Right renal cortex interstitium (tissue), 3 donors: ENCODE data around the gene MFN1. TPM values are rescaled to one million over a fixed set of nuclear protein-coding genes. Genes with fewer than 3 reads are reported as not detected.

Source experiments
- DNase-seq, 3 donors: peaks; one replicate each; pipeline ENCODE4 v3.0.0-alpha.2; 2013; ENCODE audit warnings: low read depth in 3 of 3, low spot score in 2 of 3
- polyA plus RNA-seq, 3 donors: library from polyadenylated mRNA; unstranded; fragments of 120-200 nt; gene quantifications; one replicate each; pipeline ENCODE4 v1.2.1, GENCODE V29; 2013; ENCODE audit not compliant: insufficient read length in 3 of 3

MFN1 gene
- polyA plus RNA-seq, 3 donors, result 63.1 to 78.1 (median 77.3) TPM

GRCh38 chr3:179428876-179429548, 81.5 kb downstream of the MFN1 start:
- DNase-seq, result no peak

DNA sequence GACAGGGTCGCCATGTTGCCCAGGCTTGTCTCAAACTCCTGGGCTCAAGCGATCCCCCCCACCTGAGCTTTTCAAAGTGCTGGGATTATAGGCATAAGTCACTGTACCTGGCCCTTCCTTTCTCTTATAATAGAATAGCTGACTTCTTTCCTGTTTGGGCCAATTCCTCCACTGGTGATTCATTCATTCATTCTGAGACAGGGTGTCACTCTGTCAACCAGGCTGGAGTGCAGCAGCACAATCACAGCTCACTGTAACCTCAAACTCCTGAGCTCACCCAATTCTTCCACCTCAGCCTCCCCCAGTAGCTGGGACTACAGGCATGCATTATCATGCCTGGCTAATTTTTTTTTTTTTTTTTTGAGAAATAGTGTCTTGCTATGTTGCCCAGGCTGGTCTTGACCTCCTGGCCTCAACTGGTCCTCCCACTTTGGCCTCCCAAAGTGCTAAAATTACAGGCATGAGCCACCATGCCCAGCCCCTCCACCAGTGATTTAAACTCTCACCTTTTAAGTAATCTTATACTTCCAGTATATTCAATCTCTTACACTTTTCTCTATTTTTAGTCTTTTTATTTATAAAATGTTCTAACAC, 82.9 kb downstream of the MFN1 start:
- no peak for DNase-seq

DNA sequence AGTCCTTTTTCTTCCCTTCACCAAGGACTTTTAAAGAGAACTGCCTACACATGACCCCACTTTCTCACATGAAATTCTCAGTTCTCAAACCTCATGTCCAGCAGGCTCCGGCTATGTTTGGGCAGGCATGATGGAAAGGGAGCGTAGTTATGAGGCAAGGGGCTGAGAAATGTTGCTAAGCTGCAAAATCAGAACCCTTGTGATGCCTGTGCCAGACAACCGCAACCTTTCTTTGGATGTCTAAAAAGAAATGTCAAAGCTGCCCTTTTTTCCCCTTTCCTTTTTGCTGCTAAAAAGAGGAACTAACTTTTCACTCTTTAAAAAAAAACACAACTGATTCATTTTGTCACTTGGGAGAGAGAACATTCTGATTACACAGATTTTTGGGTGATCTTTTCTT, 84.5 kb downstream of the MFN1 start:
- no peak for DNase-seq

- no peak for DNase-seq
These were observed 84.9 kb downstream of the MFN1 start for GRCh38 chr3:179432451-179432850.

GRCh38 chr3:179436517-179436916, 89.0 kb downstream of the MFN1 start:
- no peak for DNase-seq

DNA sequence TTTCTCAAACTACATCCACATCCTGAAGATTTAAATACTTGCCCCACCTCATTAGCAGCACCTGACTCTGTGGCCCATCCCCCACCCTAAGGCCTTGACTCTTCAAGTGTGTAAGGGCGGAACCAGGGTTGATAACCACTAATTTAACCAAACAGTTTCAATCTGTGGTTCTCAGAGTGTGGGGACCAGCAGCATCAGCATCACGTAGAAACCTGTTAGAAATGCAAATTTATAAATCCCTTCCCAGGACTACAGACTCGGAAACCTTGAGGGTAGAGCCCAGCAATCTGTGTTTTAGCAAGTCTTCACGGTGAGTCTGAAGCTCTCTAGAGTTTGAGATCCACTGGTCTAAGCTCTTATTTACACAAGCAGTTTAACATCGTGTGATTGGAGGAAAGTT, 91.3 kb downstream of the MFN1 start:
- no peak for DNase-seq

Other genes with a start within 250 kb of the MFN1 start
- gene PIK3CA, start 199.4 kb upstream of the MFN1 start, polyA plus RNA-seq, result 10 to 100 TPM; 27.5 to 30.2 (median 28.6) TPM
- 1 to 10 TPM; 5.9 to 6.5 (median 6.5) TPM for gene KCNMB3, start 96.6 kb upstream of the MFN1 start, polyA plus RNA-seq
- 10 to 100 TPM; 54.9 to 61.2 (median 60.1) TPM for gene ZNF639, start 24.7 kb upstream of the MFN1 start, polyA plus RNA-seq
- gene GNB4, start 103.8 kb downstream of the MFN1 start, polyA plus RNA-seq, result 10 to 100 TPM; 28.5 to 29.6 (median 29.0) TPM
- 100 to 1,000 TPM; 108 to 126 (median 108) TPM for gene ACTL6A, start 215.2 kb downstream of the MFN1 start, polyA plus RNA-seq